ENCODE results near the gene NPAS4. TPM values are rescaled to one million over a fixed set of nuclear protein-coding genes. Genes with fewer than 3 reads are reported as not detected.
A peak's percentile ranks its signal among the peaks of the same experiment; 100 is the strongest.

The NPAS4 gene
- total and polyA plus RNA-seq, 2 of the 13 experiments (the other 11 are each of a cell fraction or from before 2014, with no cell fraction given) = not detected

DNA sequence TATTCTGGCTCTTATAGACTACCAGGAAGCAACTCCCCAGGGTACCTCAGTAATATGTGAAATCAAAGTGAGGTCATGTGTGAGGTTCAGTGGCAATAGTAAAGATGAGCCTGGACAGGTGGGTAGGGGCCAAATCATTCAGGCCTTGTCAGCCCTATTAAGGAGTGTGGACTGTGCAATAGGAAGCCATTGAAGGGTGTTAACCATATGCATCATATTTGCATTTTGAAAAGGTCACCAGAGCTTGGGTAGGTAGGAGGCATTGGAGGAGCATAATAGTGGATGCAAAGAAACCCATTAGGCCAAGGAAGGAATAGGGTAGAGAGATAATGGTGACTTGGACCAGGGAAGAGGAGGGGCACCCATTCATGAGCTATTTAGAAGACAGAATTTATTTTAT lies 26.2 kb downstream of the NPAS4 start (continued):
- TF ChIP-seq, protein P1, sequence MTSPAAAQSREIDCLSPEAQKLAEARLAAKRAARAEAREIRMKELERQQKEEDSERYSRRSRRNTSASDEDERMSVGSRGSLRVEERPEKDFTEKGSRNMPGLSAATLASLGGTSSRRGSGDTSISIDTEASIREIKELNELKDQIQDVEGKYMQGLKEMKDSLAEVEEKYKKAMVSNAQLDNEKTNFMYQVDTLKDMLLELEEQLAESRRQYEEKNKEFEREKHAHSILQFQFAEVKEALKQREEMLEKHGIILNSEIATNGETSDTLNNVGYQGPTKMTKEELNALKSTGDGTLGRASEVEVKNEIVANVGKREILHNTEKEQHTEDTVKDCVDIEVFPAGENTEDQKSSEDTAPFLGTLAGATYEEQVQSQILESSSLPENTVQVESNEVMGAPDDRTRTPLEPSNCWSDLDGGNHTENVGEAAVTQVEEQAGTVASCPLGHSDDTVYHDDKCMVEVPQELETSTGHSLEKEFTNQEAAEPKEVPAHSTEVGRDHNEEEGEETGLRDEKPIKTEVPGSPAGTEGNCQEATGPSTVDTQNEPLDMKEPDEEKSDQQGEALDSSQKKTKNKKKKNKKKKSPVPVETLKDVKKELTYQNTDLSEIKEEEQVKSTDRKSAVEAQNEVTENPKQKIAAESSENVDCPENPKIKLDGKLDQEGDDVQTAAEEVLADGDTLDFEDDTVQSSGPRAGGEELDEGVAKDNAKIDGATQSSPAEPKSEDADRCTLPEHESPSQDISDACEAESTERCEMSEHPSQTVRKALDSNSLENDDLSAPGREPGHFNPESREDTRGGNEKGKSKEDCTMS (CRISPR knock-in tag; conservative IDR thresholded peaks at IDR 0.05) = no peak
- TF ChIP-seq ZFY (CRISPR knock-in tag; IDR thresholded peaks at IDR 0.05) (no peak), RBFOX2 (IDR thresholded peaks at IDR 0.05; ENCODE audit: low read depth, low read length) (no peak)

DNA sequence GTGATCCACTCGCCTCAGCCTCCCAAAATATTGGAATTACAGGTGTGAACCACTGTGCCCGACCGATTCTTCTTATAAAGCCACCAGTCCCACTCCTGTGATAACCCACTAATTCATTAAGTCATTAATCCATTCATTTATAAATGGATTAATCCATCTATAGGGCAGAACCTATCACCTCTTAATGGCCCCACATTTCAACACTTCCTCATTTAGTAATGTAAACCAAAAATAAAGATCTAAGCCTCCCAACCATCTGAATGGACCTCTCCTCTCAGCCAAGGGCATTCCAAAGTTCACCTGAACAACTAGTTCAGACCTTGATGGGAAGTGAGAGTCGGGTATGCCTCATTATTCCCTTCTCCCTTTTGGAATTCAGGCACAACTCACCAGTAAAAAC lies 27.7 kb downstream of the NPAS4 start:
- H3K36me3 ChIP-seq (replicated peaks in 1 of 2; ENCODE audit: control insufficient read depth in 1 of 2, insufficient read depth in 2 of 2, low read length in 2 of 2) = no peaks in the 10 kb centered on the region
- CTCF ChIA-PET (ENCODE audit: low intra/inter-chr PET ratio, low total read pairs) = no interaction called here
- H3K4me3 ChIP-seq (replicated peaks in 1 of 3; ENCODE audit: insufficient read depth in 1 of 3, low read depth in 2 of 3, low read length in 3 of 3) = no peak overlapping the region
- H2AFZ ChIP-seq (ENCODE audit: low read length) = no peak overlapping the region
- H3K9me3 ChIP-seq (ENCODE audit: low read length) = no peaks in the 10 kb centered on the region
- in situ Hi-C loops (cut with HindIII; ENCODE audit: extremely low pct_ligation_motif_present, low pct_unique_long_range_greater_than_20kb) (no loop called here), intact Hi-C loops (cut with micrococcal nuclease; ENCODE audit: unreplicated experiment) (no loop called here)
- no peak overlapping the region for H3K9ac ChIP-seq (ENCODE audit: insufficient read depth, low read depth, low read length)
- no peaks in the 10 kb centered on the region for H4K20me1 ChIP-seq (ENCODE audit: insufficient read depth, low read length)
- no peaks in the 10 kb centered on the region for H3K79me2 ChIP-seq (ENCODE audit: insufficient read depth, low read length)
- peaks cover 0 to 12% of the 10 kb centered on the region in 2 experiments; a peak in 2 of 5 replicates for H3K27me3 ChIP-seq (ENCODE audit: control insufficient read depth in 1 of 2, insufficient read depth in 2 of 2, low read length in 2 of 2)
- BruUV-seq (replicated peaks) = no TSS peak
- no peak overlapping the region for H3K27ac ChIP-seq (ENCODE audit: extremely low read length, insufficient read depth, low read length)
- FAIRE-seq = peak; percentile 39
- TF ChIP-seq ZFP36L2 (CRISPR knock-in tag; IDR thresholded peaks at IDR 0.05) = no peak
- no peak for TF ChIP-seq FOSL1 (CRISPR knock-in tag; IDR thresholded peaks at IDR 0.05; ENCODE audit: borderline replicate concordance)
- TF ChIP-seq TEAD3 (CRISPR knock-in tag; optimal IDR thresholded peaks at IDR 0.05; ENCODE audit: borderline replicate concordance) = peak; percentile 56
- TF ChIP-seq, protein P2, sequence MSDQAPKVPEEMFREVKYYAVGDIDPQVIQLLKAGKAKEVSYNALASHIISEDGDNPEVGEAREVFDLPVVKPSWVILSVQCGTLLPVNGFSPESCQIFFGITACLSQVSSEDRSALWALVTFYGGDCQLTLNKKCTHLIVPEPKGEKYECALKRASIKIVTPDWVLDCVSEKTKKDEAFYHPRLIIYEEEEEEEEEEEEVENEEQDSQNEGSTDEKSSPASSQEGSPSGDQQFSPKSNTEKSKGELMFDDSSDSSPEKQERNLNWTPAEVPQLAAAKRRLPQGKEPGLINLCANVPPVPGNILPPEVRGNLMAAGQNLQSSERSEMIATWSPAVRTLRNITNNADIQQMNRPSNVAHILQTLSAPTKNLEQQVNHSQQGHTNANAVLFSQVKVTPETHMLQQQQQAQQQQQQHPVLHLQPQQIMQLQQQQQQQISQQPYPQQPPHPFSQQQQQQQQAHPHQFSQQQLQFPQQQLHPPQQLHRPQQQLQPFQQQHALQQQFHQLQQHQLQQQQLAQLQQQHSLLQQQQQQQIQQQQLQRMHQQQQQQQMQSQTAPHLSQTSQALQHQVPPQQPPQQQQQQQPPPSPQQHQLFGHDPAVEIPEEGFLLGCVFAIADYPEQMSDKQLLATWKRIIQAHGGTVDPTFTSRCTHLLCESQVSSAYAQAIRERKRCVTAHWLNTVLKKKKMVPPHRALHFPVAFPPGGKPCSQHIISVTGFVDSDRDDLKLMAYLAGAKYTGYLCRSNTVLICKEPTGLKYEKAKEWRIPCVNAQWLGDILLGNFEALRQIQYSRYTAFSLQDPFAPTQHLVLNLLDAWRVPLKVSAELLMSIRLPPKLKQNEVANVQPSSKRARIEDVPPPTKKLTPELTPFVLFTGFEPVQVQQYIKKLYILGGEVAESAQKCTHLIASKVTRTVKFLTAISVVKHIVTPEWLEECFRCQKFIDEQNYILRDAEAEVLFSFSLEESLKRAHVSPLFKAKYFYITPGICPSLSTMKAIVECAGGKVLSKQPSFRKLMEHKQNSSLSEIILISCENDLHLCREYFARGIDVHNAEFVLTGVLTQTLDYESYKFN (CRISPR knock-in tag; conservative IDR thresholded peaks at IDR 0.05) = peak; percentile 47; the same call in 1 of the 2 replicates
- TF ChIP-seq ZNF550 (CRISPR knock-in tag; IDR thresholded peaks at IDR 0.05; ENCODE audit: borderline replicate concordance) = no peak
- no peak for TF ChIP-seq SRF (IDR thresholded peaks at IDR 0.05; ENCODE audit: low read depth, low read length)
- no peak for TF ChIP-seq NR2F2 (IDR thresholded peaks at IDR 0.05; ENCODE audit: borderline replicate concordance, low read depth)
- TF ChIP-seq SALL1 (CRISPR knock-in tag; IDR thresholded peaks at IDR 0.05) = no peak
- no peak for TF ChIP-seq TBP (CRISPR knock-in tag; IDR thresholded peaks at IDR 0.05)
- no peak for TF ChIP-seq U2AF2 (IDR thresholded peaks at IDR 0.05; ENCODE audit: low read depth, low read length)
- TF ChIP-seq ZBTB20 (CRISPR knock-in tag; IDR thresholded peaks at IDR 0.05; ENCODE audit: borderline replicate concordance, low read depth) = no peak
- peak; percentile 49 for TF ChIP-seq HNF4A (CRISPR knock-in tag; IDR thresholded peaks at IDR 0.05)
- H3K4me2 ChIP-seq (ENCODE audit: low read depth, low read length) = no peak overlapping the region
- peak; percentile 33; the same call in 2 of the 3 replicates for ATAC-seq
- POLR2A ChIA-PET = no interaction called here
- DNase-seq (ENCODE audit: low spot score) = no peak
- H3K4me1 ChIP-seq (ENCODE audit: insufficient read depth, low read length) = peaks cover 14% of the 10 kb centered on the region
- WGBS (ENCODE audit: low lambda C conversion rate) = 49% methylated on average over 4 of the region's 4 CpGs

Data from HepG2 (cell line).